Measurements from ENCODE around the gene NEUROG3.

- TF ChIP-seq SIN3A (IDR thresholded peaks at IDR 0.05; ENCODE audit: borderline replicate concordance, insufficient read depth, low read depth, low read length) (no peak), CTCF (IDR thresholded peaks at IDR 0.05) (no peak), REST (IDR thresholded peaks at IDR 0.05; ENCODE audit: insufficient read depth in 1 of 2, low read depth in 2 of 2, low read length in 1 of 2) (no peak), TCF7L2 (IDR thresholded peaks at IDR 0.05; ENCODE audit: low read depth, low read length) (no peak)
Observed at GRCh38 chr10:69612760-69613159, 39.5 kb upstream of the NEUROG3 start.

Data from Panc1 (cell line).